ENCODE results near the gene ZP3.
"Not testable (repeated sequence)": the region's sequence is repeated elsewhere in the genome, so short reads cannot be mapped to it uniquely, and the experiment has no call there.

- TF ChIP-seq CTCF (IDR thresholded peaks at IDR 0.05); POLR2AphosphoS5 (IDR thresholded peaks at IDR 0.05; ENCODE audit: low read depth, low read length): not testable (repeated sequence)
Observed at GRCh38 chr7:76461464-76462101, 36.8 kb downstream of the ZP3 start, which contains the start of gene DTX2.
